Neural cell (in vitro differentiated cells): ENCODE data around the gene REC114.

Source experiments
- EP300 ChIP-seq: fragments of 450-650 bp; conservative IDR thresholded peaks from 2 replicates; pipeline ENCODE4 v1.6.1; 2014; ENCODE audit warnings: antibody characterized with exemption, mild to moderate bottlenecking, moderate library complexity; ENCODE audit not compliant: poor library complexity, severe bottlenecking
- EZH2 ChIP-seq: fragments of 200-600, 300-800 bp; shearing (Covaris generic), sonication (generic); IDR thresholded peaks from 2 replicates; pipeline ENCODE4 v1.6.1; 2014; ENCODE audit warnings: antibody characterized with exemption, low read length, borderline replicate concordance, mild to moderate bottlenecking; ENCODE audit not compliant: insufficient read depth, poor library complexity, severe bottlenecking
- POLR2AphosphoS5 ChIP-seq: IDR thresholded peaks from 2 replicates; pipeline ENCODE4 v1.6.1; 2012
- RAD21 ChIP-seq: fragments of 450-650 bp; conservative IDR thresholded peaks from 2 replicates; pipeline ENCODE4 v1.6.1; 2014; ENCODE audit warnings: antibody characterized with exemption, mild to moderate bottlenecking, moderate library complexity
- TF ChIP-seq, protein P1 (sequence below): fragments of 450-650 bp; IDR thresholded peaks from 2 replicates; pipeline ENCODE4 v1.5.1; 2014; ENCODE audit warnings: antibody characterized with exemption, mild to moderate bottlenecking, moderate library complexity; ENCODE audit not compliant: poor library complexity, severe bottlenecking

DNA sequence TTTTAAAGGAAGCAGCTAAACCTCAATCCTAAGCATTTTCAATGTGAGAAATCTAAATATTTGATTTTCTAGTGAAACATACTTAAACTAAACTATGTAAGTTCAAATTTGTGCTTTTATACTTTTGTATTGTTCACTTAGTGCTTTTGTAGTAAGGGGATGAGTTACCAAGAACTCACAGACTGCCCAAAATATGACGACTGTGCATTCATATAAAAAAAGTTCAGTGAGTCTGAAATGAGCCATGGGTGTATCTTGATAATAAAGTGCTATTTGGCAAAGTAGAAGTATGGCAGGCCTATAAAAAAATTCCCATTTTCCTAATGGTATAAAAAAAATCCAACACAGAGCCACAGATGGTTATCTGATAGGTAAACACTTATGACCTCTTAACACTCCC is 124.1 kb downstream of the REC114 start:
- TF ChIP-seq, protein P1, sequence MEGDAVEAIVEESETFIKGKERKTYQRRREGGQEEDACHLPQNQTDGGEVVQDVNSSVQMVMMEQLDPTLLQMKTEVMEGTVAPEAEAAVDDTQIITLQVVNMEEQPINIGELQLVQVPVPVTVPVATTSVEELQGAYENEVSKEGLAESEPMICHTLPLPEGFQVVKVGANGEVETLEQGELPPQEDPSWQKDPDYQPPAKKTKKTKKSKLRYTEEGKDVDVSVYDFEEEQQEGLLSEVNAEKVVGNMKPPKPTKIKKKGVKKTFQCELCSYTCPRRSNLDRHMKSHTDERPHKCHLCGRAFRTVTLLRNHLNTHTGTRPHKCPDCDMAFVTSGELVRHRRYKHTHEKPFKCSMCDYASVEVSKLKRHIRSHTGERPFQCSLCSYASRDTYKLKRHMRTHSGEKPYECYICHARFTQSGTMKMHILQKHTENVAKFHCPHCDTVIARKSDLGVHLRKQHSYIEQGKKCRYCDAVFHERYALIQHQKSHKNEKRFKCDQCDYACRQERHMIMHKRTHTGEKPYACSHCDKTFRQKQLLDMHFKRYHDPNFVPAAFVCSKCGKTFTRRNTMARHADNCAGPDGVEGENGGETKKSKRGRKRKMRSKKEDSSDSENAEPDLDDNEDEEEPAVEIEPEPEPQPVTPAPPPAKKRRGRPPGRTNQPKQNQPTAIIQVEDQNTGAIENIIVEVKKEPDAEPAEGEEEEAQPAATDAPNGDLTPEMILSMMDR, result no peak
- TF ChIP-seq POLR2AphosphoS5 (no peak), EZH2 (no peak), RAD21 (no peak), EP300 (no peak)
